HEK293 (cell line): Measurements from ENCODE around the gene TMEM244.

Experiments
- CTCF ChIA-PET: fragments of 350-600 bp; formaldehyde crosslinking; extraction: SDS; loops from one replicate; lab custom pipeline; 2021; ENCODE audit warnings: antibody characterized with exemption; lab: Yijun Ruan, JAX
- POLR2A ChIA-PET: fragments of 300-600 bp; formaldehyde crosslinking; extraction: SDS; loops from one replicate; lab custom pipeline; 2020; ENCODE audit warnings: antibody characterized with exemption, inconsistent platforms; lab: Yijun Ruan, JAX
- H3K27ac ChIP-seq: fragments of 200-500 bp; sonication (Bioruptor generic); 2 replicates; pipeline ENCODE4 v1.5.1; 2014; ENCODE audit warnings: low read depth, low read length, control low read depth, inconsistent platforms; ENCODE audit errors: extremely low read depth
- H3K36me3 ChIP-seq, 2 experiments: fragments of 200-500 bp in 1 of 2; sonication (Bioruptor generic) in 1 of 2; 1 replicate in 1 of 2; 2 replicates in 1 of 2; pipeline ENCODE4 v1.5.1; 2014 to 2017; ENCODE audit warnings: inconsistent platforms in 2 of 2, low read length in 2 of 2; ENCODE audit not compliant: control insufficient read depth in 2 of 2, insufficient read depth in 1 of 2
- H3K4me1 ChIP-seq: fragments of 200-500 bp; sonication (Bioruptor generic); 2 replicates; pipeline ENCODE4 v1.5.1; 2014; ENCODE audit warnings: mild to moderate bottlenecking, low read length, inconsistent platforms; ENCODE audit not compliant: control insufficient read depth, insufficient read depth
- H3K4me3 ChIP-seq: 2 replicates; pipeline ENCODE4 v1.5.1; 2011; ENCODE audit warnings: low read depth, mild to moderate bottlenecking, control low read depth, low read length, moderate library complexity
- H3K9me3 ChIP-seq: fragments of 200-500 bp; sonication (Bioruptor generic); 2 replicates; pipeline ENCODE4 v1.5.1; 2014; ENCODE audit warnings: low read depth, low read length, inconsistent platforms; ENCODE audit not compliant: control insufficient read depth, insufficient read depth
- GLI2 ChIP-seq: fragments of 450-650 bp; formaldehyde crosslinking; IDR thresholded peaks from 2 replicates; pipeline ENCODE4; 2017; ENCODE audit warnings: missing biosample characterization, missing genetic modification characterization, low read depth, borderline replicate concordance
- HOXD13 ChIP-seq: sonication (generic); formaldehyde crosslinking; IDR thresholded peaks from 2 replicates; pipeline ENCODE4 v1.8.0; 2022; ENCODE audit warnings: missing genetic modification reagents, borderline replicate concordance
- TRIM28 ChIP-seq: IDR thresholded peaks from 2 replicates; pipeline ENCODE4 v1.6.1; 2011; ENCODE audit warnings: low read length, control low read depth, borderline replicate concordance
- ZBTB21 ChIP-seq: fragments of 450-650 bp; formaldehyde crosslinking; IDR thresholded peaks from 2 replicates; pipeline ENCODE4 v1.5.1; 2017; ENCODE audit warnings: missing biosample characterization, missing genetic modification characterization
- ZFP37 ChIP-seq: fragments of 450-650 bp; formaldehyde crosslinking; IDR thresholded peaks from 2 replicates; pipeline ENCODE4 v1.5.1; 2016; ENCODE audit warnings: missing biosample characterization, missing genetic modification characterization
- ZNF19 ChIP-seq: fragments of 450-650 bp; formaldehyde crosslinking; IDR thresholded peaks from 2 replicates; pipeline ENCODE4; 2016; ENCODE audit warnings: missing biosample characterization, missing genetic modification characterization, low read depth
- ZNF214 ChIP-seq: fragments of 450-650 bp; formaldehyde crosslinking; IDR thresholded peaks from 2 replicates; pipeline ENCODE4 v1.5.1; 2017; ENCODE audit warnings: missing biosample characterization, mild to moderate bottlenecking, missing genetic modification characterization, borderline replicate concordance
- ZNF239 ChIP-seq: fragments of 450-650 bp; formaldehyde crosslinking; IDR thresholded peaks from 2 replicates; pipeline ENCODE4 v1.5.1; 2016; ENCODE audit warnings: missing biosample characterization, missing genetic modification characterization
- ZNF404 ChIP-seq: fragments of 450-650 bp; formaldehyde crosslinking; IDR thresholded peaks from 2 replicates; pipeline ENCODE4 v1.5.1; 2017; ENCODE audit warnings: missing biosample characterization, missing genetic modification characterization
- ZNF416 ChIP-seq: fragments of 450-650 bp; formaldehyde crosslinking; IDR thresholded peaks from 2 replicates; pipeline ENCODE4 v1.5.1; 2016; ENCODE audit warnings: missing biosample characterization, missing genetic modification characterization
- ZNF510 ChIP-seq: fragments of 450-650 bp; formaldehyde crosslinking; IDR thresholded peaks from 2 replicates; pipeline ENCODE4 v1.5.1; 2018; ENCODE audit warnings: mild to moderate bottlenecking, missing genetic modification characterization, missing biosample characterization; ENCODE audit not compliant: insufficient replicate concordance
- ZNF530 ChIP-seq: fragments of 450-650 bp; formaldehyde crosslinking; IDR thresholded peaks from 2 replicates; pipeline ENCODE4 v1.5.1; 2016; ENCODE audit warnings: low read depth, missing biosample characterization, missing genetic modification characterization
- ZNF544 ChIP-seq: fragments of 450-650 bp; formaldehyde crosslinking; IDR thresholded peaks from 2 replicates; pipeline ENCODE4 v1.5.0; 2017; ENCODE audit warnings: missing biosample characterization, missing genetic modification characterization
- ZNF558 ChIP-seq: fragments of 450-650 bp; formaldehyde crosslinking; IDR thresholded peaks from 2 replicates; pipeline ENCODE4 v1.5.1; 2016; ENCODE audit warnings: missing biosample characterization, missing genetic modification characterization
- ZNF571 ChIP-seq: fragments of 450-650 bp; formaldehyde crosslinking; IDR thresholded peaks from 2 replicates; pipeline ENCODE4 v1.5.0; 2017; ENCODE audit warnings: missing biosample characterization, missing genetic modification characterization
- ZNF707 ChIP-seq: fragments of 450-650 bp; formaldehyde crosslinking; IDR thresholded peaks from 2 replicates; pipeline ENCODE4 v1.5.1; 2016; ENCODE audit warnings: missing biosample characterization, missing genetic modification characterization
- ZNF747 ChIP-seq: fragments of 450-650 bp; formaldehyde crosslinking; IDR thresholded peaks from 2 replicates; pipeline ENCODE4 v1.5.1; 2016; ENCODE audit warnings: missing biosample characterization, missing genetic modification characterization
- ZNF768 ChIP-seq: fragments of 450-650 bp; formaldehyde crosslinking; IDR thresholded peaks from 2 replicates; pipeline ENCODE4 v1.5.1; 2018; ENCODE audit warnings: missing biosample characterization, mild to moderate bottlenecking, missing genetic modification characterization
- ZSCAN18 ChIP-seq: fragments of 450-650 bp; formaldehyde crosslinking; IDR thresholded peaks from 2 replicates; pipeline ENCODE4 v1.5.1; 2016; ENCODE audit warnings: missing biosample characterization, missing genetic modification characterization
- ZSCAN4 ChIP-seq: fragments of 450-650 bp; formaldehyde crosslinking; IDR thresholded peaks from 2 replicates; pipeline ENCODE4 v1.5.1; 2017; ENCODE audit warnings: missing biosample characterization, missing genetic modification characterization
- ZXDB ChIP-seq: fragments of 450-650 bp; formaldehyde crosslinking; IDR thresholded peaks from 2 replicates; pipeline ENCODE4 v1.5.1; 2016; ENCODE audit warnings: missing biosample characterization, missing genetic modification characterization
- TF ChIP-seq, protein P1 (sequence below): fragments of 450-650 bp; formaldehyde crosslinking; IDR thresholded peaks from 2 replicates; pipeline ENCODE4 v1.5.1; 2016; ENCODE audit warnings: missing biosample characterization, missing genetic modification characterization
- TF ChIP-seq, protein P2 (sequence below): fragments of 450-650 bp; formaldehyde crosslinking; IDR thresholded peaks from 2 replicates; pipeline ENCODE4 v1.5.1; 2016; ENCODE audit warnings: missing biosample characterization, missing genetic modification characterization

TMEM244 gene

GRCh38 chr6:129866688-129867087 lies 5.6 kb upstream of the TMEM244 start:
- ChIA-PET CTCF (no interaction called here), POLR2A (no interaction called here)

DNA sequence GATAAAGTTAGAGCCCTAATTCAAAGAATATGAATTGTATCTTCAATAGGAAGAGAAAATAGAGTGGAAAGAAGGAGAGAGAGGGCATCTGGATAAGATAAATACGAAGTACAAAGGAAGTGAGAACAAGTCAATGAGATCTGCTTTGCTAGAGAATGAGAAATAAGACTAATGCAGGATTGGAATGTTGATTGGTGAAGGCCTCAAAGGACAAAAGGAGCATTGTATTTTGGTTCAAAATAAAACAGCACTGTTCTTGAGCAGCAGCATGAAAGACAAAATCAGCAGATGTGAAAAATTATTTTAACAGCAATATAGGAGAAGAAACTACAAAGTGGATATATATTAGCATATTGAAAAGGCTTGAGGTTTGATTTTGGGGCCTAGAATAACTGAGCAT lies 5.1 kb upstream of the TMEM244 start:
- CTCF ChIA-PET, result no interaction called here
- no peak overlapping the region for H3K4me3 ChIP-seq
- H3K36me3 ChIP-seq, result no peaks in the 10 kb centered on the region
- TF ChIP-seq GLI2 (tag by site-specific recombination) (no peak), ZNF19 (no peak), ZFP37 (tag by site-specific recombination) (no peak), TRIM28 (no peak), ZNF571 (tag by site-specific recombination) (no peak), ZNF558 (tag by site-specific recombination) (no peak), ZNF404 (no peak), ZNF214 (tag by site-specific recombination) (no peak)
- TF ChIP-seq, all 188 proteins: peak for 0
- H3K27ac ChIP-seq, result no peak overlapping the region
- POLR2A ChIA-PET, result no interaction called here
- H3K9me3 ChIP-seq, result no peaks in the 10 kb centered on the region
- no peaks in the 10 kb centered on the region for H3K4me1 ChIP-seq

More at GRCh38 chr6:129866688-129867087, 5.6 kb upstream of the TMEM244 start:
- no peaks in the 10 kb centered on the region for H3K4me1 ChIP-seq
- TF ChIP-seq ZNF416 (tag by site-specific recombination) (no peak), ZNF747 (tag by site-specific recombination) (no peak), ZXDB (no peak), ZBTB21 (tag by site-specific recombination) (no peak), HOXD13 (CRISPR knock-in tag) (no peak), ZSCAN18 (tag by site-specific recombination) (no peak), ZNF510 (tag by site-specific recombination) (no peak), ZNF530 (tag by site-specific recombination) (no peak), ZNF707 (tag by site-specific recombination) (no peak), ZSCAN4 (no peak), ZNF768 (no peak), ZNF544 (no peak), ZNF239 (tag by site-specific recombination) (no peak)
- TF ChIP-seq, protein P1, sequence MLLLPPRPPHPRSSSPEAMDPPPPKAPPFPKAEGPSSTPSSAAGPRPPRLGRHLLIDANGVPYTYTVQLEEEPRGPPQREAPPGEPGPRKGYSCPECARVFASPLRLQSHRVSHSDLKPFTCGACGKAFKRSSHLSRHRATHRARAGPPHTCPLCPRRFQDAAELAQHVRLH (tag by site-specific recombination), result no peak
- TF ChIP-seq, protein P2, sequence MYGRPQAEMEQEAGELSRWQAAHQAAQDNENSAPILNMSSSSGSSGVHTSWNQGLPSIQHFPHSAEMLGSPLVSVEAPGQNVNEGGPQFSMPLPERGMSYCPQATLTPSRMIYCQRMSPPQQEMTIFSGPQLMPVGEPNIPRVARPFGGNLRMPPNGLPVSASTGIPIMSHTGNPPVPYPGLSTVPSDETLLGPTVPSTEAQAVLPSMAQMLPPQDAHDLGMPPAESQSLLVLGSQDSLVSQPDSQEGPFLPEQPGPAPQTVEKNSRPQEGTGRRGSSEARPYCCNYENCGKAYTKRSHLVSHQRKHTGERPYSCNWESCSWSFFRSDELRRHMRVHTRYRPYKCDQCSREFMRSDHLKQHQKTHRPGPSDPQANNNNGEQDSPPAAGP (tag by site-specific recombination), result no peak
- TF ChIP-seq, all 188 proteins: peak for 0
- Histone ChIP-seq H3K9me3 (no peaks in the 10 kb centered on the region), H3K36me3 (no peaks in the 10 kb centered on the region), H3K27ac (no peak overlapping the region), H3K4me3 (no peak overlapping the region)
